ENCODE data around the gene KLF9.

The KLF9 gene

DNA sequence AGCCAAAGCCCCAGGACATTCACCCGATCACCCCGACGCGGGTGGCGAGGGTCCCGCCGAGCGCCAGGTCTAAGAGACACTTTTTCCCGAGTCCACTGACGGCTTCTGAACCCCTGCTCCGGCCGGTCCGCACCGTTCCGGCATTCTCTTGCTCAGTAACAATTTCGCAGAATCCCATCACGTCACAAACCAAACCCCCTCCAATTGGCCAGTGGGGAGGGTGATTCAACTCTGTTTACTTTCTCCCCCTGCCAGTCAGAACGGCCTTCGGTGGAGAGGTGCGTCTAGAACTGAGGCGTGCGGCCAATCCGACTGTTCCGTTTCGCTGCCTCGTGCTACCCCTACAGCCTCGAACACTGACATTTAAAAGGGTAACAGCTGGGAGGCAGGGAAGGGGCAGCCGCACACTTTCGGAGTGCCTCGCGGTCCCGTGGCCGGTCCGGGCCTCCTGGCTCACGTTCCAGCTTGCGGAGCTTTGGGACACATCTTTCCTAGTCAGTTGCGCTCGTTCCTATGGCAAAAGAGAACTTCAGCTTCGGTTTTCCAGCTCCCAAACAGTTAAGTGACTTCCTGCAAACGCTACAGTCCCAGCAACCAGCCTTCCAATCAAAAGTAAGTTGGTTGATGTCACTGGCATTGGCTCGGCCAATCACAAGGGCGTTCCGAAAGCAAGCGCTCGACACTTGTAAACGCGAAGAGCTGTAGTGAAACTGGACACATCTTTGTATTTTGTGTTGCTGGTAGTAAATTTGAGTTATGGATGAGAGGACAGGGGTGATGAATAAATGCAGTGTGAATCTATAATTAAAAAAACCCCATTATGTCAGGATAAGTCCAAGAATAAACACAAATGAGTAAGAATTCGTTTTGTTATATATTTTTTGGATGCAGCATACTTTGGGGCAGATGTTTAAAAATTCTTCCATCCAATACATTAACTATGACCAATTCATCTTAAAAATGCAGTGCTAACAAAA, at the start of gene KLF9:
TSS of gene KLF9 (minus strand) at position 859 of the 977 bp plus-strand sequence. CDS start 1,294 bp downstream, outside the sequence.
- peak; percentile 89 for DNase-seq

DNA sequence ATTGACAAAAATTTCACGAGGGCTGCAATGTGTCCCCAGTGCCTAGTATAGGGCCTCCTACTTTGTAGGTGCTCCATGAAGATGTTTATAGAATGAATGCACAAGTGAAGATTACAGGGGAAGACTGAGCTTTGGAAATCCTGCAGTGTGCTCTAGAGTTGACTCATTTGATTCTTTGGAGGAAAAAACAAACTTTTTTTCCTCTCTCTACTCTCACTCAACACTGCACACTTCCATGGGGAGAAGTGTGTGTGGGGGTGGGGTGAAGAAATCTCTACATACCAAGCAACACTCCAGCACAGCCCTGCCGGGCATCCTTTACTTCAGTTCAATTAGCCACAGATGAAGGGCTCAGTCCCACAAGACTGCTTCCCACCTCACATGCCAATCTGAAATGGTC, 49.4 kb upstream of the KLF9 start:
- DNase-seq = no peak

GRCh38 chr9:70462300-70462699, 47.8 kb upstream of the KLF9 start:
- DNase-seq = no peak

- no peak for DNase-seq
These were observed 42.8 kb upstream of the KLF9 start for GRCh38 chr9:70457235-70457634.

DNA sequence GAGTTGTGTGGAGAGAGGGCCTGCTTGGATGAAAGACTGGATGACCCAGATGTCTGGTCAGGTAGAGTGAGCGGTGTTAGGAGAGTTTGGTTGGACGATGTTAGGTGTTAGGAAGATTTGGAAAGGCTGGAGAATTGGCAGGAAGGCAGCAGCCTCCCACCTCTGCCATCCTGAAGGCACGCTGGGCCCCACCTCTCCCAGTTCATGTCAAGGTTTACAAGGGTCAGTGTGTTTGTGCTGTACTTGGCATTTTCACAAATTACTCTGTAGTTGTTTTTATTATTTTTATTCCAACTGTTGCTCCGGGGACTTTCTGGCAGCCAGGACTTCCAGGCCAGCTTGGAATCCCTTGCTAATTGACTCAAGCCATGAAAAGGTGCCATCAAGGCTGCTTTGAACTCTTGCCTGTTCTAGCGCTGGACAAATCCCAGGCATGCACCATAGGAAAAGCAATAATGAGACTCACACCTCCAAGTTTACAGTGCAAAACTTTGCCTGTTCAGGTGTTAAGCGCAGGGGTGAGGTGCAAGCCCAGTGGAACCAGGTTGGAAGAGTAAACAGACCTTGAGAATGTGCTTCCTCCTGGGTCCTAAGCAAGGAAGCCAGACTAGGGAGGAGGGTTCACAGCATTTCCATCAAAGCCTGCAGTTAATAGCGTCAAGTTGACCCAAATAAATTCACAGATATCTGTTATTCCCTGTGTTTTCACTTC, 41.7 kb upstream of the KLF9 start:
- DNase-seq = no peak

DNA sequence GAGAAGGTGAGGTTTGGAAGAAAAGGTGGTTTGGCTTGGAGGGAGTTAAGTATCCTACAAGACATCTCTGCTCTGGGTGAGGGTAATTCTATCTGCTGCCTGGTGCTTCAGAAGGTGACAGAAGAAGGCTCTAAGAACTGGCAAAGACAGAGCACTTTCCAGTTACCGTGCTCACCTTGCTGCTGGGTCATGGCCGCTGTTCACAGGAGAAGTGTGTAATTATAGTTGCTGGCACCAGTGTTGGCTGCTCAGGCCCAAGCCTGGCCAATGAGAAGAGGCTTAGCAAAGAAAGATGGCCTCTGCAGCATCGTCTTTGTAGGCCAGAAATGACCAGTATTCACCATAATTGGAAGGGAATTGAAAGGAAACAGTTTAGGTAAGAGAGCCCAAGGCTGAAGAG, 37.9 kb upstream of the KLF9 start:
- no peak for DNase-seq

- no peak for DNase-seq
These were observed 37.3 kb upstream of the KLF9 start for GRCh38 chr9:70451765-70452164.

GRCh38 chr9:70450738-70451137, 36.3 kb upstream of the KLF9 start:
- no peak for DNase-seq

DNA sequence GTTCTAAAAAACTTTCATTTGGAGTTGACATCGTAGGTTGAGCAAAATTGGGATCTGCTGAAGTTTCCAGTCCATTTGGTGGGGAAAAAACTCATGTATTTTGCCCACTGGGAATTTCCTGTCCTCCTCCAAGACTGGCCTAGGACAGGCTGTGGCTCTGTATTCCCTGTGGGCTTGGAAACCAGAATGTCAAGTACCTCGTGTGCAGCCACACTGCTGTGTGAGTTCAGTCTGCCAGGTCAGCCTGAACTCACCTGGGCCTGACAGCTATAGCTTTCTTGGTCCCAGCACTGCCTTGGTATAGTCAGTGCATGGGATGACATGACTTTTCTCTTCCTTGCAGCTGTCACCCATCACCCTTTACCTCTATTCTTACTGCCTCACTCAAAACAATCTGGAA, 35.0 kb upstream of the KLF9 start:
- DNase-seq = no peak

GRCh38 chr9:70448919-70449318, 34.5 kb upstream of the KLF9 start:
- no peak for DNase-seq

DNA sequence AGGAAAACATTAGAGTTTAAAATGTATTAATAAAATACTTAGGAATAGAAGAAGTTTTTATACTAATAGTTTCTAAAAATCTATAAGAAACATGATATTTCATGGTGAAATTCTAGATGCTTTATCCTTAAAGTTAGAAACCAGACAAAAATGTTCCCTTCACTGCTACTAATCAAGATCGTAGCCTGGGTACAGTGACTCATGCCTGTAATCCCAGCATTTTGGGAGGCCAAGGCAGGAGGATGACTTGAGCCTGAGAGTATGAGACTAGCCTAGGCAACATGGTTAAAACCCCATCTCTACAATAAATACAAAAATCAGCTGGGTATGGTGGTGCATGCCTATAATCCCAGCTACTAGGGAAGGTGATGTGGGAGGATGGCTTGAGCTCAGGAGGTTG, 30.4 kb upstream of the KLF9 start:
- no peak for DNase-seq

- DNase-seq = no peak
These were observed 27.9 kb upstream of the KLF9 start for GRCh38 chr9:70442328-70442848.

GRCh38 chr9:70441622-70442021, 27.2 kb upstream of the KLF9 start:
- no peak for DNase-seq

GRCh38 chr9:70439991-70440706, 25.7 kb upstream of the KLF9 start:
- DNase-seq = no peak

DNA sequence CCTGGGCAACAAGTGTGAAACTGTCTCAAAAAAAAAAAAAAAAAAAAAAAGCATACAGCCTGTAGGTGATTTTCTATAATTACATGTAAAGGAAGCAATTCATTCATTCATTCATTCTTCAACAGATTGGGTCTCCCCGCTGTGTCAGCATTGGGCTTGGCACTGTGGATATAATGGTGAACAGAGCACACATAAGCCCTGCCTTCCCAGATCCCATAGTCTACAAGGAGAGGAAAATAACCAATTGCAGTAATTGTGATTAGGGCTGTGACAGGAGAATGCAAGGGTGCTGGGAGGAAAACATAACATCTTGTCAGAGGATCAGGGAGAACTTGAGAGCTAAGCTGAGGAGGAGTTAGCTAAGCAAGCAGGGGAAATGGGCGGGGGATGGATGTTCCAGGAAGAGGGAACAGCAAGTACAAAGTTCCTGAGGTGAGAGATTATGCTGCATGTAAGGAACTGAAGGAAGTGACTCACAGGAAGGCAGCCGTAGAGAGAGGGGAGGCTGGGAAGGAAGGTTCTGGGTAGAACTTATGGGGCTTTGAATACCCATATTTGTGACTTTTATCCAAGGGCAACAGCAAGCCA, 24.0 kb upstream of the KLF9 start:
- DNase-seq = no peak

DNA sequence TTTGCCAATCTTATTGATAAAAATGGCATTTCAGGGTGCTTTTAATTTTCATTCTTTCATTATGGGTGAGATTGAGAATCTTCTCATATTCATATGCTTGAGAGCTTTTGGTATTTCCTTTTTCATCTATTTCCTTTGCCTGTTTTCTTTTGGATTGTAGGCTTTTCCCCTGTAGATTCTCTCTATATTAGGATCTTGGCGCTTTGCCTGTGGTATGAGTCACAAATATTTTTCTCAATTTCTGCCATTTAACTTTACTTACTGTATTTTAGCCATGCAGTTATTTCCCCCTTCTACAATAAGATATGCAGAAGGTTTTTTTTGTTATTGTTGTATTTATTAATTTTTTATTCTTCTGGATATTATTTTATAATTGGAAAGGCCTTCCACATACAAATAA, 21.5 kb upstream of the KLF9 start:
- no peak for DNase-seq

GRCh38 chr9:70429899-70430298, 15.4 kb upstream of the KLF9 start:
- DNase-seq = no peak

DNA sequence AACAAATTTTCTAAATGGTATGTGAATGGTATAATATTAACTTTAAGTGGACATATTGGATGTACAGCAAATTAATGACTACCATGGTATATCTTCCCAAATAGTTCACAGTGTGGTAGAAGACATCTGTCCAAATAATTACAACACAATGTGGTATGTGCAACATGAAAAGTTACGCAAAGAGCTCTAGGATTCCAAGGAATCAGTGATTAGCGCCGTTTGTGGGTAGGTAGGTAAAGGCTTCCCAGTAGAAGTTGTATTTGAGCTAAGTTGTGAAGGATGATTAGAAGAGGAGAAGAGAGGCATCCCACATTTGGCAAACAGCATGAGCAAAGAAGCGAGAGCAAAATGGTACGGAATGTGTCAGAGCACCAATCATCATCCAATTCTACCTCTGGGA, 14.3 kb upstream of the KLF9 start:
- DNase-seq = no peak

- no peak for DNase-seq
These were observed 12.9 kb upstream of the KLF9 start for GRCh38 chr9:70427161-70427945.

GRCh38 chr9:70425192-70425591, 10.7 kb upstream of the KLF9 start:
- DNase-seq = no peak

DNA sequence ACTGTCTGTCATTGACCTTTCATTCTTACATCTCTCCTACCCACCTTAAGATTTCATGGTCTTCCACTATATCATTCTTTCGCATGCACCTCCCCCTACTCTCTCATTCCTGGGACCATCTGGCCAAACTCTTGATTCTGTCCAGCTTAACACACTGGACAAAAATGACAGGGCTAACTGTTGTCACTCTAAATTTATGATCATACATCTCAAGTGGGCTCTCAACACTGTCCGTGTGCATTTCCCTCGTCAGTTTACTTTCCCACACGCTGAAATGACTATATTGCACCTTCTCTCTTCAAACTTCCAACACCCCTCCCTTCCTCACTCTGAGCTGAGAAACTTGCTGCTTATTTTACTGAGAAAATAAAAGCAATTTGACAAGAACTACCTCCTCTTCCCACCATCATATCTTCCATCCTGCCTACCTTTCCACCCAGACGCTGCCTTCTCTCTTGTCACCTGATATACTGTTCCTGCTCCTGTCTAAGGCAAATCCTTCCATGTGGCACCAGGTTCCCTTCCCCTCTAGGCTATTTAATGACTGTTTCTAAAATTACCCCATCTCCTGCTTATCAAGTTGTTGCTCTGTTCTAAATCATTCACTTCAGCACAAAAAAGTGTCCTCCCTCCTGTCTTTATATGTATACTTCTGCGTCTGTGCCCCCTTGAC, 8.1 kb upstream of the KLF9 start:
- no peak for DNase-seq

All from NCI-H1092 treated with DMSO at 0.1 percent for 48 hours (cell line).